LNCAP (cell line): ENCODE results near the gene ZNF616.

ENCODE experiments used
- TF ChIP-seq, protein P1 (sequence below): fragments of 450-650 bp; IDR thresholded peaks from 2 replicates; pipeline ENCODE4 v1.5.1; 2017; ENCODE audit warnings: mild to moderate bottlenecking

Gene ZNF616

DNA sequence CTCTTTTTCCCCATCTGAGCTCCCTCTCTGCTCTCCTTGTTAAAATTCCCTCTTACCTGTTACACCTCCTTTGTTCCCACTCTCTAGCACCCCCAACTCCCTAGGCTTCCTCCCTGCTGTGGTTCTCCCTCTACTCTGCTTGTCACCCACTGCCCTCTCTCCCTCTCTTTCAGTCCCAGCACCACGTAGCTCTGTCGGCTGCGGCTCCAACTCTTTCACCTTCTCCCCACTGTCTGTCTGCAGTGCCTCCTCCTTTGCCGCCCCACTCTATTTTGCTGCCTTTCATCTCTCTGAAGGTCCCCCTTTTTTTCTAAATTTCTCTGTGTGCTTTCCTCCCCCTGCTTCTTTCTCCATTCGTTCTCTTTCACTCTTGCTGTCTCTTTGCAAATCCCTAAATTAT, 30.6 kb upstream of the ZNF616 start:
- TF ChIP-seq, protein P1, sequence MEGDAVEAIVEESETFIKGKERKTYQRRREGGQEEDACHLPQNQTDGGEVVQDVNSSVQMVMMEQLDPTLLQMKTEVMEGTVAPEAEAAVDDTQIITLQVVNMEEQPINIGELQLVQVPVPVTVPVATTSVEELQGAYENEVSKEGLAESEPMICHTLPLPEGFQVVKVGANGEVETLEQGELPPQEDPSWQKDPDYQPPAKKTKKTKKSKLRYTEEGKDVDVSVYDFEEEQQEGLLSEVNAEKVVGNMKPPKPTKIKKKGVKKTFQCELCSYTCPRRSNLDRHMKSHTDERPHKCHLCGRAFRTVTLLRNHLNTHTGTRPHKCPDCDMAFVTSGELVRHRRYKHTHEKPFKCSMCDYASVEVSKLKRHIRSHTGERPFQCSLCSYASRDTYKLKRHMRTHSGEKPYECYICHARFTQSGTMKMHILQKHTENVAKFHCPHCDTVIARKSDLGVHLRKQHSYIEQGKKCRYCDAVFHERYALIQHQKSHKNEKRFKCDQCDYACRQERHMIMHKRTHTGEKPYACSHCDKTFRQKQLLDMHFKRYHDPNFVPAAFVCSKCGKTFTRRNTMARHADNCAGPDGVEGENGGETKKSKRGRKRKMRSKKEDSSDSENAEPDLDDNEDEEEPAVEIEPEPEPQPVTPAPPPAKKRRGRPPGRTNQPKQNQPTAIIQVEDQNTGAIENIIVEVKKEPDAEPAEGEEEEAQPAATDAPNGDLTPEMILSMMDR = no peak

DNA sequence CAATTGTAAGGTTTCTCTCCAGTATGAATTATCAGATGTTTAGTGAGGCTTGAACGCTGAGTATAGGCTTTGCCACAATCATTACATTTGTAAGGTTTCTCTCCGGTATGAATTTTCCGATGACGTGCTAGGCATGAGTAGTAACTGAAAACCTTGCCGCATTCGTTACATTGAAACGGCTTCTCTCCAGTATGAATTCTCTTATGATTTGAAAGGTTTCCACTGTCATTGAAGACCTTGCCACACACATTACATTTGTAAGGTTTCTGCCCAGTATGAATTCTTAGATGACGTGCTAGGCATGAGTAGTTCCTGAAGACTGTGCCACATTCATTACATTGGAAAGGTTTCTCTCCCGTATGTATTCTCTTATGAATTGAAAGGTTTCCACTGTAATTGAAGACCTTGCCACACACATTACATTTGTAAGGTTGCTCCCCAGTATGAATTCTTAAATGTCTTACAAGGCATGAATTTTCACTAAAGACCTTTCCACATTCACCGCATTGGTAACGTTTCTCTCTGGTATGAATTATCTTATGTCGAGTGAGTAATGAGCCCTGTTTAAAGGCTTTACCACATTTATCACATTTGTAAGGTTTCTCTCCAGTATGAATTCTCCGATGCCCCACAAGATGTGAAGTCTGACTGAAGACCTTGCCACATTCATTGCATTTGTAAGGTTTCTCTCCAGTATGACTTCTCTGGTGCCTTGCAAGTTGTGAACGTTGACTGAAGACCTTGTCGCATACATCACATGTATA, 16.0 kb upstream of the ZNF616 start:
- TF ChIP-seq, protein P1 = no peak

DNA sequence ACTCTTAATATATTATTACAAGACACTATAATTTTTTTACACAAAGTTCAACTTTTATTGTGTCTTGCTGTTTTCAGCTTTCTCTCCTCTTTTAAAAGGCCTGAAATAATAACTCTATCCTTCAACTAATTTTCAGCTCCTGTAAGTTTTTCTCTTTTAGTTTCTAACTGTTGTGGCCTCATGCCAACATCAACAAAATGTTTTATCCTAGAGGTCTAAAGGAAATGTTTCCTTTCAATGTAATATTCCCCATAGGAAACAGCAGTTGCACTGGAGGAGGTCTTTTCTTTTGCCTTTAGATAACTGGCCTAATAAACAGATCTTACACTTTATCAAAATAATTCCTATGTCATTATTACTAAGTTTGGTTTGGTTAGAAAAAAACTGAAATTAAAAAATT, 8.5 kb upstream of the ZNF616 start:
- TF ChIP-seq, protein P1 = no peak

DNA sequence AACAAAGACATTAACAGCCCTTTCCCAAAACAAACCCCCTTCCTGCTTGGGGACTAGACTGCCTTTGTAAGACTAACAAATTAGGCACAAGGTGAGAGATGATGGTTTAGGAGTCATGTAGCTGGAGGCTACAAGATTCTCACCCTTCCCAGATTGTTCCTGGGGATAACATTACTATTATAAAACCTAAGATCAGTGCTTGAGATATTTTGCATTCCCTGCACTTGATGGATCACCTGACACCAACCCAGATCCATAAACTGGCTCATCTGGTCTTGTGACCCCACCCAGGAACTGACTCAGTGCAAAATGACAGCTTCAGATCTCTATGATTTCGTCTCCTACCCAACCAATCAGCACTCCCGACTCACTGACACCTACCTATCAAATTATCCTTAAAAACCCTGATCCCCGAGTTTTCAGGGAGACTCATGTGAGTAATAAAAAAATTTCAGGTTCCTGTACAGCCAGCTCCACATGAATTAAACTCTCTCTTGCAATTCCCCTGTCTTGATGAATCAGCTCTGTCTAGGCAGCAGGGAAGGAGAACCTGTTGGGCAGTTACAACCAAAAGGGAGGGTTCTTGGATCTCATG, 2.4 kb upstream of the ZNF616 start:
- TF ChIP-seq, protein P1 = no peak

DNA sequence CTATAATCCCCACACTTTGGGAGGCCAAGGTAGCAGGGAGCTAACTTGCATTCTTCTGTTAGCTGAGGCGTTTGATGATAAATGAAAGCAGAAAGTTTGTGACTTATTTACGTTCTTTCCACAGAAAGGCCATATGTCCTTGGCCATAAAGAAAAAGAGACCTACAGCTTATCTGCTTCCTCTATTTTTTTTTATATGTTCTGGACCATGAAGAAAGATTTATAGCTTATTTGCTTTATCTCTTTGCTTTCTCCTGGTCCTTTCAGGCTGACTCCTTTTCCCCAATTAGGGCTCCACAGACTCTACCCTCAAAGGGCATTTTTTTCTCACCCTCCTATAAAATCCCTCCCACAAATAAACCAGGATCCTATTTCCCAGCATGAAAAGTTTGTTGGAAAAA, 1.5 kb upstream of the ZNF616 start:
- TF ChIP-seq, protein P1 = no peak

DNA sequence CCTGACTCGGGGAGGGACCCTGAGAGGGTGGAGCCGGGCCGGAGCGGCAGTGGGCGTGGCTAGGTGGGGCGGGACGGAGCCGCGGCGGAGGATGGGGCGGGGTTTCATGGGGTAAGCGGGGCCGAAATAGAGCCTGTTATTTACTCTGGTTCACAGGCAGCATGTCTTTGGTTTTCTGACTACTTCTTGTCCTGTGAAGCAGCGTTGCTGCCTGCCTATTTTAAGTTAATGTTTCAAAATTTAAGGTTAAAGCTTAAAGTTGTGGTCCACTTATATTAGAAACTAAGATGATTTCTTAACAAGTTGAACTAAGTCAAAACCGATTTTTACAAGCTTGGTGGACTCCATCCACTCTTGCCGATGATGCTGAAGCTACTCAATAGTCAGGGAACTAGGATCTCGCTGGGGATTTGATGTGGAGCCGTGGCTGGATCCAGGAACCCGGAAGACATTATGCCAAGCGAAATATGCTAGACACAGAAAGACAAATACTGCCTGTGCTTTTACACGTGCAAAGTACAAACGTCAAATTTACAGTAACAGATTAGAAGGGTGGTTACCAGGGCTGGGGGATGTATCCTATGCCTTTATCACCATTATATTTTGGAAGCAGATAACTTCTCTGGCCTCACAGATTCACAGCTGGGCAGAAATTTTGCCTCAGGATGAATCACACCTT, 433 bp upstream of the ZNF616 start:
- TF ChIP-seq, protein P1 = no peak

DNA sequence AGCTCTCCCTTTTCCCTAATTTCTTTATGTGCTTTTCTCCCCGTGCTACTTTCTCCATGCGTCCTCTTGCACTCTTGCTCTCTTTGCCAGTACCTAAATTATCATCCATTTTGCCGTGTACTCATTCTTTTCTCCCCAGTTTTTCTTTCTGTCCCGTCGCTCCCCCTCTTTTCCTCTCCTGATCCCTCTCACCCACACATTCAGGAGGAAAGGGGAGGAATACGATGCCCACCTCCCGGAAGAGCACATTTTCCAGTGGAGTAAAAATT, 821 bp downstream of the ZNF616 start:
- TF ChIP-seq, protein P1 = no peak
